Fibroblast of skin of right quadriceps (primary cell): Measurements from ENCODE around the gene GNB1.

Experiments
- DNase-seq: peaks from one replicate; pipeline ENCODE4 v3.0.0-alpha.2; 2013

Gene GNB1

DNA sequence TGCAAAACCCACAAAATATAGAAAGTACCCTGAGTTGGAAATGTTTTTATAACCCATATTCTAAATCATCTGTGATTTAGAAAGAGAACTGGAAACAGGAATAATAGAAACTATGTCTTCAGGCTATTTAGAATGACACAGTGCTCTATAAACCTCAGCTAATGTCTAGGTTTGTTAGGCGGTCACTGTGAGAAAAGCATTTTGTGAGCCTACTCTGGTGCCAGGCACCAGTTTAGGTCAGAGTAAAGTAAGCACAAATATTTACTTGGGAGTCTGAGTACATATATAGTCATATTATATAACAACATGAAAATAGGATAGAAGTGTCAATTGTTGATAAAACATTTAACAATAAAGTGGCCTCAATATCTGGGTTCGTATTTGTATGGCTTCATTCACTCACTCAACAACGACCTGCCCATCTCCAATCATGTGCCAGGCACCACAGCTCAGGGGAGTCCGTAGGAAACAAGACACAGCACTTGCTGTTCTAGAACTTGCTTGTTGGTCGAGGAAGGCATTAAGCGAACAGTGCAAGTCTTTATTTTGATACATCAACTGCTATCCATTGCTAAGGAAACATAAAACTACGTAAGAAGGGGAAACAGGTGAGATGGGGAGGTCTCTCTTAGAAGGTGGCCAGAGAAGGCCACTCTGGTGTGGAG is 37.2 kb downstream of the GNB1 start:
- DNase-seq: no peak

DNA sequence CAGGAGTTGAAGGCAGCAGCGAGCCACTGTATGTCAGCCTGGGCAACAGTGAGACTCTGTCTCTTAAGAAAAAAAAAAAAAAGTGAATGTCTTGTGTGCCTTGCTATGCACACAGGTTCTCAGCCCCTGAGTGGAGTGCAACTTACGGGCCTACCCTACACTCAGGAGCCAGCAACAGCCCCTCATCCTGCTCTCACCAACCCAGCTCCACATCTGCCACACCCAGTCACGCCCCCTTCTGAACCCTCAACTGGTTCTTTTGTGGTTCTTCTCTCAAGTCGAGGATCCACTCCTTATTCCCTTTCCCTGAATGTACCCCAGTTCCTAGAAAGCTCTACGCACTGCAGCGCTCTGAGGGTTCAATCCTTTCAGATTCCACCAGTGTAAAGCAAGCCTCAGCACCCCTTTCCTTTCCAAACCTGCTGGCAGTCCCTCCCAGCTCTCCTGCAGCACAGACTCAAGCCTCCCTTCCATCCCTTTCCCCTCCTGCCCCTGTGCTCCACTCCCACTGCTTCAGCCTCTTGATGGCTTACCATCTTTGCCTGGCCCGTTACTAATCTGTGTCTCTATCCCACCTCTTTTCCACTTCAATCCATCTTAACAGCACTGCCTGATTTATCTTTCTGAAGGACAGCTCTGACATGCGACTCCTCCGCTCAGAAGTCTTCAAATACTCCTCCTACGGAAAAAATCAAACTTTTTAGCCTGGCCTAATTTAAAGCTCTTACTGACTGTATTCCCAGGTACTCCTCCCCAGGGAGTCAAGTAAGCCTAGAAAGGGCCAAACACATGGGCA is 38.1 kb downstream of the GNB1 start:
- no peak for DNase-seq

DNA sequence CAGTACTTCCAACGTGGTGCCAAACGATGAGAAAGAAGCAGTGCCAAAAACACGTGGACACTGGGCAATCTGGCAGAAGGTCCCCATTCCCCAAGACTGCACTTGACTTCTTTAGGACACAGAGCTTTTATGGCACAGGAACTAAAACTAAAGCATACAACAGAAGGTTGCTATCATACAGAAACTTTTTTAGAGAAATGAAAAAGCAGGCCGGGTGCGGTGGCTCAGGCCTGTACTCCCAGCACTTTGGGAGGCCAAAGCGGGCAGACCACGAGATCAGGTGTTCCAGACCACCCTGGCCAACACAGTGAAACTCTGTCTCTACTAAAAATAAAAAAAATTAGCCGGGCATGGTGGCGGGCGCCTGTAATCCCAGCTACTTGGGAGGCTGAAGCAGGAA is 43.0 kb downstream of the GNB1 start:
- no peak for DNase-seq

DNA sequence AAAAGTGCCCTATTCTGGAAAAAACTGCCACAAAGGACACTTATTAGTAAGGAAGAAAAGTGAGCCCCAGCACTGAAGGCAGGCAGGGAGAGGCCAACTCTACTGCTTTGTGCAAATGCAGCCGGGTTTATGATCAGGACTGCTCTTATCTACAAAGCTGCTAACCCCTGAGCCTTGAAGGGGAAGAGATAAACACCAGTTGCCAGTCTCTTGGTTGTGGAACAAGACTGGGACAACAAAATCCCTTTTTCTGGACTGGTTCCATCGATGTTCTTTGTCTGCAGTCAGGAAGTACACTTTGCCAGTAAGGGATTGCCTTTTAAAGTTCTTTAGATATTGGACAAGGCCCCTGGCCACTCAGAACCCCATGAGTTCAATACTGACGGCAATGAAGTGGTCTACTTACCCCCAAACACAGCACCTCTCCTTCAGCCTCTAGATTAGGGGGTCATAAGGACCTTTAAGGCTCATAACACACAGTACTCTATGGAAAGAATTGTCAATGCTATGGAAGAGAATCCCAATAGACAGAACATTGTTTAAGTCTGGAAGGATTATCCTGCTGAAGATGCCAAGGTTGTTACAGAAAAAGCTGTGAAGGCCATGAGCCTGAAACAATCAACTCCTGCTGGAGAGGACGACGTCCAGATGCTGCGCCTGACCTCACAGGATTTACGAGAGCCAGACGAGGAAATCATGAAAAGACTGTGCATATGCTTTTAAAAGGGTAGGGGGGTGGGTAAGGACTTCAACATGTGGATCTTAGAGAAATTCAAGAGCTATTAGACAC is 43.6 kb downstream of the GNB1 start:
- no peak for DNase-seq

DNA sequence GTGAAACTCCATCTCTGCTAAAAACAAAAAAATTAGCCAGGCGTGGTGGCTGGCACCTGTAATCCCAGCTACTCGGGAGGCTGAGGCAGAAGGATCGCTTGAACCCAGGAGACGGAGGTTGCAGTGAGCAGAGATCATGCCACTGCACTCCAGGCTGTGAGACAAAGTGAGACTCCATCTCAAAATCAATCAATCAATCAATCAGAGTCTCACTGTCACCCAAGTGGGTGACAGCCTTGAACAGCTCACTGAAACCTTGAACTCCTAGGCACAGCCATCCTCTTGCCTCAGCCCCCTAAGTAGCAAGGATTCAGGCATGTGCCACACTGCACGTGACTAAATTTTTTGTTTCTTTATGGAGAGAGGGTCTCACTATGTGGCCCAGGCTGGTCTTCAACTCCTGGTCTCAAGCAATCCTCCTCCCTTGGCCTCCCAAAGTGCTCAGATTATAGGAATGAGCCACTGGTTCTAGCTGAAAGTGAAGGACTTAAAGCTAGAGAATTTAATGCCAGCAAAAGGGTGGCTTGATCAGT is 44.4 kb downstream of the GNB1 start:
- DNase-seq: no peak

DNA sequence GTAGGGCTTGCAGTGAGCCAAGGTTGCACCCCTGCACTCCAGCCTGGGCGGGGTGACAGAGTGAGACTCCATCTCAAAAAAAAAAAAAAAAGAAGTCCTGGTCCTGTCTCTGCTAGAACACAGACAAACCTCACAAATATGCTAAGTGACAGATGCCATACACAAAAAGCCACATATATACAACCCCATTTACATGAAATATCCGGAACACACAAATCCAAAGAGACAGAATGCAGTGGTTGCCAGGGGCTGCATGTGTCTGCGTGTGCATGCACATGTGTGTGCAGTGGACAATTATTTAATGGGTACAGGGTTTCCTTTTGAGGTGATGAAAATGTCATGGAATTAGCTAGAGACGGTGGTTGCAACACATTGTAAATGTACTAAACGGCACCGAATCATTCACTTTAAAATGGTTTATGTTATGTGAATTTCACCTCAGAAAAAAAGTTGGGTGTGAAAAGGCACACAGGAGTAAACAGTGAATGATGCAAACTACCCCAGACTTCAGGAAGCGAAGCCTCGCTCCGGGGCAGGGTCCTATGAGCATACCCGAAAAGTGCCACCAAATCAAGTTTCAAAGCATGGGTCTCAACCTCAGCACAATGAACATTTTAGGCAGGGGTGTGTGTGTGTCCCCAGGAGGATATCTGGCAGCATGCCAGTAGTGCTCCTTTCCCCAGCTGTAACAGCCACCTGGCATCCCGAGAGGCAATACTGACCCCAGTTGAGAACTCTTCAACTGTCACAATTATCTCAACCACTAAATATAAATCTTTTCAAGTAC is 48.3 kb downstream of the GNB1 start:
- DNase-seq: no peak

DNA sequence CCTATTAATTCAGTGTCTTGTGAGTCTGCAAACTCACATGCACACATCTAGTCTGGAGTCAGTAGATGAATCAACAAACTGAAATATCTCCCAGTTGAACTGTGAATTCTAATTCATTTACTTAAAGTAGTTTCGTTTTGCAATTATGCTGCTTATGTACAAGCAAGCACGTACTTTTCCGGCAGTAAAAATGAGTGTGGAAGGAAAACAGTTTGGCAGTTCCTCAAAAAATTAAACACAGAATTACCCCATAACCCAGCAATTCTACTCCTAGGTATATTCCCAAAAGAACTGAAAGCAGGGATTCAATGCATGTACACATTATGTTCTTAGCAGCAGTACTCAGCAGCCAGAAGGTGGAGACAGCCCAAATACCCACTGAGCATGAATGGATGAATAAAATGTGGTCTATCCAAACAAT is 49.3 kb downstream of the GNB1 start:
- DNase-seq: no peak

DNA sequence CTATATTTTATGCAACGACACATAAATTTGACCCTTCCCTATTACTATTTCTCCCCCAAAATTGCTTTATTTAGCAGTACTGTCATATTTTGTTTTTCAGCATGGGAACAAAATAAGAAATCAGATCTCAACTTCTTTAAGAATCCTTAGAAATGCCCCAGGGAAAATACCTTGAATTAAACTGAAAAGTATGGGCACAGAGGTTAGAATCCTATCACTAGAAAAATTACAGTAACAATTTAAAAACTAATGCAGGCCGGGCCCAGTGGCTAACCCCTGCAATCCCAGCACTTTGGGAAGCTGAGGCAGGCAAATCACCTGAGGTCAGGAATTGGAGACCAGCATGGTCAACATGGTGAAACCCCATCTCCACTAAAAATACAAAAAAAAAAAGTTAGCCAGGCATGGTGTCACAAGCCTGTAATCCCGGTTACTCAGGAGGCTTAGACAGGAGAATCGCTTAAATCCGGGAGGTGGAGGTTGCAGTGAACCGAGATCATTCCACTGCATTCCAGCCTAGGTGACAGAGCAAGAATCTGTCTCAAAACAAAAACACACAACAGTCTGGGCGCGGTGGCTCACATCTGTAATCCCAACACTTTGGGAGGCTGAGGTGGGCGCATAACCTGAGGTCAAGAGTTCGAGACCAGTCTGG is 51.4 kb downstream of the GNB1 start:
- DNase-seq: no peak

DNA sequence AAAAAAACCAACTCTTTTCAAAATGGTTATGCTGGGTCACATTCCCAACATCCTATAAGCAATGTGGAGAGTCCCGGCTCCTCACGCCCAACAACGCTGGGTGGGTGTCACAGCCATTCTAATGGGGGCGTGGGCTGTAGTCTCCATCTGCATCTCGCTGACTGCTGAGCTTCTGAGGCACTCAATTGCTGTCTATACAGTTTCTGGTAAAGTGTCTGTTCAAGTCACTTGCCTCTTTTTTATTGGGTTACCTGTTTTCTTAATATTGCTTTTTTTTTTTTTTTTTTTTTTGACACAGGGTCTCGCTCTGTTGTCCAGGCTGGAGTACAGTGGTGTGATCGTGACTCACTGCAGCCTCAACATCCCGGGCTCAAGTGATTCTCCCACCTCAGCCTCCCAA is 54.8 kb downstream of the GNB1 start:
- no peak for DNase-seq

DNA sequence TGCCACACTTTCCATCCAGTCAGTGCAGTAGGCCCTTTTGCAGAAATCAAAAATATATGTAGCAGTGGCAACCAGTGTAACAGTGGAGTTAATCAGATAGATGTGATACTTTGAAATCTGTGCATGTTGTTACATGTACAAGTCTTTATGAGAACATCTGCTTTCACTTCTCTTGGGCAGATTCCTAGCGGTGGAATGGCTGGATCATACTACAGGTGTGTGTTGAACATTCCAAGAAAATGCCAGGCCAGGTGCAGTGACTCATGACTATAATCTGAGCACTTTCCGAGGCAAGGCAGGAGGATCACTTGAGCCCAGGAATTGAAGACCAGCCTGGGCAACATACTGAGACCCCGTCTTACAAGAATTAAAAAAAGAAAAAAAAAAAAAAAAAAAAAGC is 55.3 kb downstream of the GNB1 start:
- DNase-seq: no peak

DNA sequence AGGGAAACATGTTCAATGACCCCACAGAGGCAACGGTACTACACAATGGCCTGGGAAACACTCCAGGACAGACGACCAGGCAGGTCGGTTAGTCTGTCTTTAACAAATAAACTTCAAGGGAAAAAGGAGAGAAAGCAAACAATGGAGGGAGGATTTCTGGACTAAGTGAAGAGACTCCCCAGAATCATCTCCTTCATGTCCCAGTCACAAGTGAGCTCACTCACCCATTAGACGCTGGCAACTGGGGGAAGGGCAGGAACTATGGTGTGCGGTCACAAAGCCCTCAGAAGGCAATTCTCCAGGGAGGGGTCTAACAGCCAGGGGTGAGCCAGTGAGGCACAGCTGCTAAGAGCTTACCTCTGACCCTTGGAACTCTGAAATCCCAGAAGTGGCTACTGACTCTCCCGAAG is 57.0 kb downstream of the GNB1 start:
- DNase-seq: no peak

DNA sequence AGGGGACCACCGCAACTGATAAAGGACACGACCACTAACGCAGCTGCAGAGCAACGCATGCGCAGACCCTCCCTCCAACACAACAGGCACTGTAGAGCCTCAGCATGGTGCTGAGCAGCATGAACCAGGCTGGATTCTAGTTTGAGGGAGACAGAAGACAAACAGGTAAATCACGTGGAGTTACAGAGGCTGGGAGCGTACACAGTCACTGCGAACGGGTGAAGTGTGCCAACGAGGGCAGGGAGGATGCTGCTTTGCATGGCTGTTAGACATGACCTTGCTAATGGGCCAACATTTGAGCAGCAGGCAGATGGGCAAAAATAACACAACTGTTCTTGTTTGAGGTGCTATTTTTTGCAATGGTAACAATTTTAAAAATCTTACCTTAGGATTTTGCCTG is 57.4 kb downstream of the GNB1 start:
- no peak for DNase-seq

DNA sequence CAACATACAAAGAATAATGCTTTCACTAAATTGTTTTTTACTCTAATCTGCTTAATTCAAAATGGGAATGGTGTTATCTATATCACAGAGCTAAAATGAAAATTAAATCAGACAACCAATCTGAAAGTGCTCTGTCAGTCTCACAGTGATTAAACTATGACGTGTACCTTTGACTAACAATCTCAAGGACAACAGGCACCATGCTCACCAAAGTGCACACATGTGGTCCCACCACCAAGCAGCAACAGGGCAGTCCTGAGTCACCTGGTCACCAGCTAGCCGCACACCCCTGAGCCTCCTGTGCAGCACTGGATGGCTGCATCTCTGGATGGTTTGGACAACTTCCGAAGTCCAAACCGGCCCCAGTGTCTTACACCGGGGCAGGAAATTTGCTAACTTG is 58.1 kb downstream of the GNB1 start:
- no peak for DNase-seq

DNA sequence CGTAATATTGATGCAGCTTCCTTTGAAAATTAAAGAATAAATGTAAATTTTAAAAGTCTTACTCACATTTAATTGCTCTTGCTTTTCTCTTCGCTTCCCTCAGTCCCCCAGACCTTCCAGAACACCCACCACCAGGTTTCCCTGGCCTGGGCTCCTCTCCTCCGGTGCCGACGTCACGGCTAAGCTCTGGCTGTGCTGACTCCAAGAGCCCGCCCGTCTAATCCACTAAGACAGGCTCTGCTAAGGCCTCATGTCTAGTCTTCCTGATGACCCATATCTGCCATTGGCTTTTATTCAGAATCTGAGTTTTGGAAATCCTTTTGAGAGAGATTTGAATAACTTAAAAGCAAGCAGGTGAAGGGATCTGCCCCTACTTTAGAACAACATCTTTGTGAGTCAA is 58.7 kb downstream of the GNB1 start:
- DNase-seq: no peak

DNA sequence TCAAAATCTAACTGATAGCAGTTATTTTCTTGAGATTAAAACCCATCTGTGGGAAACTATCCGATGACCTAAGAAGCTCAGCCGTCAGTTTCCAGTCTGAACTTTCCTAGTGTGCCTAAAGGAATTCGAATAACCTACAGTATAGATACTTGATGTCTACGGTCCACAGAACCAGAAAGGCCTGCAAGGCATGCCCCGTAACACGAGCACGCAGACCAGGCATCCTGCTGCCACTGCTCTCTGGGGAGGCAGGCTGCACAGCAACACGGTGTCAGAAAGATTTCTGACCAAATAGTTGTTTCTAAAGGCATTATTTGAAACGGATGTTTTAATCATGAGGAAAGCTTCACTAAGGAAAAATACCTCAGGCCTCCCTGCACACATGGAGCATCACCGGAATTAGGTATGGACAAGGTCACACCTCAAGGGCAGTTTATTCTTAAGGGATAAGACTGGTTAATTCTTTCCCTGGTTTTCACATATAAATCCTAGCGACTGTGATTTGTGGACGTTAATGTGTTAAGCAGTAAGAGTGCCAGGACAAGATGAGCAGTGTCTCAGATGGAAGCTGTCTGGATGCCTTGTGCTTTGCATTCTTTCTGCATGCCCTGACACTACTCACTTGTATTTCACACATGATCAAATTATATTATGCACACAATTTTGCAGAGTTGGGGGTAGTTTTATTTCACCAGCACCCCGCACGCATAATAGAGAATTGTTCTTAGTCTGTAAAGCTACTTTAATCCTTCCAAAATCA is 63.6 kb downstream of the GNB1 start:
- no peak for DNase-seq

DNA sequence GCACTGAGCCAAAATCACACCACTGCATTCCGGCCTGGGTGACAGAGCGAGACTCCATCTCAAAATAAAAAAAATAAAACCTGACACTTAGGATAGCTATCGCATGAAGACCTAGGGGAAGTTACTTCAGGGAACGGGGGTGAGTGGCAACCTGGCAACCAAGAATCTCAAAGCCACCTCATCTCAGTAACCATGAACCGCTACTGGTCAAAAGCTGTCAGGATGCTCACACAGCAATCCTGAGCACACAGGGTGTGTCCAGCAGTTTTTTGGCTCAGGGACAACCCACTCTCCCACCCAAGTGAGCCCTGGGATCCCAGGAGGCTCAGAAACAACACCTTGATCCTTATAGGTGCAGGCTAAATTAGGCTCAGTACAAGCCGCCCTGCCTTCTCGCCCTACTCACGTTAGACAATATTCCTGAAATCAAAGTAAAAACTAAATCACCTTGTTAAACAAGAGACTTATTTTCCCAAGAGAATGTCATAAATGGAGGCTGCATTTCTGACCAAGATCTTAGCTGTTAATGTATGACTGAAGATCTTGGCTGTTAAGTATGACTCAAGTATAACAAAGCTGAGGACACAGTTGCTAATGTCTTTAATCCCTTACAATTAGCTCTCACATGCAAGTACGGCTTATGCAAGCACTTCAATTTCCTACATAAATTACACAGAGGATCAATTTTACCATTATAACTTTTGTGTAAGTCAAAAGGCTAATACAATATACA is 64.4 kb downstream of the GNB1 start:
- no peak for DNase-seq

DNA sequence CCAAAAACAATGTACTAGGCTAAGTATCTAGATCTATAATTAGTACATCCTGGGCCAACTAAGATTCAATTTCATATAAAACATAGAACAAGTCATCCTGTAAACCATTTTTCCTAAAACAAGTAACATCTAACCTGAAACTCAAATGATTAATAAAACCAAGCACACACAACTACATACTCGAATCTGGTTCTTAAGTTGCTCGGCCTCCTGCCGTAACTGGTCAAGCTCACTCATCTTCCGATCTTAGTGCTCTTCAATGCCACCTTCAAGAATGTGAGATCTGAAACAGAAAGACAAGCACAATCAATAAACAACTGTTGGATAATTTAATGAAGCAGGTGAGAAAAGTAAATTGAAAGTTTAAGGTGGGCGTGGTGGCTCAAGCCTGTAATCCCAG is 65.7 kb downstream of the GNB1 start:
- DNase-seq: no peak

DNA sequence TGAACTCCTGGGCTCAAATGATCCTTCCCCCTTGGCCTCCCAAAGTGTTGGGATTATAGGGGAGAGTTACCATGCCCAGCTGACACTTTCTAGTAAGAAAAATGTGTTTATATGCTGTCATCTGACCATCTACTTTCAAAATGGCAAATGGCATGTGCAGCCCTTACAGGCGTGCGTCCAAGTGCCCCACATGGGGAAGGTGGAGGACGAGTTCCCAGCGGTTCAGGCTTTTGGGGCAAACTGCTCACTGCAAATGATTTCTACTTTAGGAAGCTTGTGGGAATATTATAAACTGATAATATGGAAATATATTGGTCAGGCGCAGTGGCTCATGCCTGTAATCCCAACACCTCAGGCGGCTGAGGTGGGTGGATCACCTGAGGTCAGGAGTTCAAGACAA is 71.1 kb downstream of the GNB1 start:
- no peak for DNase-seq

DNA sequence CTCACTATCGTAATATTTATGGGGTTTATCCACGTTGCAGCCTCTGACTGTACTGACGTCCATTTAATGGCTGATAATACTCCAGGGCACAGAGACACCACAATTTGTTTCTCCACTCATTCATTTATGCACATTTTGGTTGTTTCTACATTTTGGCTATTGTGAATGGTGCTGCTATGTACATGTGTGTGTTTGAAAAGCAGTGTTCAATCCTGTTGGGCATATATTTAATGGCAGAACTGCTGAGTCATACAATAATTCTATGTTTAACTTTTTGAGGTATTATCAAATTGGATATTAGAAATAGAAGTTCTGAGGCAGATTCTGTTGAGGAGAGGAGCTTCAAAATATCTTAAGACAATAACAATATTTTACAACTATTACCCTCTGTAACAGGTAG is 73.7 kb downstream of the GNB1 start:
- no peak for DNase-seq

DNA sequence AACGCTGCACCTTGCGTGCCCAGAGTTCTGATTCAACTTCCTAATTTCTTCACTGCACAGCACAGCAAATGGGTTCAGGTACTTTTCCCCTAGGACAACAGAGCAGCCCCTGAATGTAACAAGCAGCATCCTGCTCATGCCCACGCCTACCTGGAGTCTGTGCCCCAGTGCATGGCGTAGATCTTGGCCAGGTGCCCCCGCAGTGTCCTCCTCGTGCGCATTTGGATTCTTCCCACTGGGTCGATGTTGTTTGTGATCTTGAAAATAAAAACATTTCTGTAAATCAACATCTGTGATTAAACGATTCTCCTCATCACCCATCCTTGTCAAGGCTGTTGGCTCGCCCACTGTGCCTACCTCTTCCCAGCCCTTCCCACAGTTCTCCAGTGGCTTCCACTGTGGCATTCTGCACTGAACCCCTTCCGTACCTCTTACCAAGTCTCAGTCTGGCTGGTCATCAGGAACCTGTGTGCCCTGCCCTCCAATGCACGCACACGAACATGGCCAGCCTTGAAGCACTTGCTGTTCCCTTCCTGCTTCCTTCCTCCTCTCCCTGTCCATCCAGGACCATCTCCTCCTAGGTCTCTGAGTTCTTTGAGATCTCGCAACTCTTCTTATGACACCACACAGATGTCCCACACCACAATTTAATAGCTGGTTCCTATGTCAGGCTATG is 75.1 kb downstream of the GNB1 start:
- DNase-seq: no peak
